ENCODE data around the gene KCNK10. TPM values are rescaled to one million over a fixed set of nuclear protein-coding genes. Genes with fewer than 3 reads are reported as not detected.

KCNK10 gene
- total and polyA plus RNA-seq, 4 donors, result 0.01 TPM; not detected in 3

- 55 to 79% methylated on average over 4 of the region's 4 CpGs for whole genome bisulfite sequencing, 2 donors
- TF ChIP-seq CTCF (IDR thresholded peaks at IDR 0.05; ENCODE audit: control extremely low read depth, extremely low read depth), result no peak
- Histone ChIP-seq H3K27me3 (ENCODE audit: control insufficient read depth in 3 of 3, insufficient read depth in 3 of 3, low read length in 2 of 3) (no peaks in the 10 kb centered on the region), H3K36me3 (ENCODE audit: control insufficient read depth in 4 of 4, insufficient read depth in 4 of 4, low read length in 4 of 4) (no peaks in the 10 kb centered on the region), H3K9me3 (ENCODE audit: control insufficient read depth in 4 of 4, insufficient read depth in 3 of 4, low read length in 3 of 4) (no peaks in the 10 kb centered on the region), H3K9ac (ENCODE audit: insufficient read depth in 1 of 2, low read length in 2 of 2) (no peak overlapping the region), H3K4me3 (no peak overlapping the region), H3K27ac (ENCODE audit: low read depth in 1 of 2, low read length in 1 of 2) (no peak overlapping the region), H3K4me1 (ENCODE audit: control insufficient read depth in 5 of 5, insufficient read depth in 5 of 5, low read length in 5 of 5) (no peaks in the 10 kb centered on the region)
- DNase-seq (no peak), ATAC-seq (ENCODE audit: insufficient read depth, low FRiP score) (no peak)
These were observed 67.3 kb downstream of the KCNK10 start for GRCh38 chr14:88255798-88256197.

- H3K27ac ChIP-seq (ENCODE audit: low read depth in 1 of 2, low read length in 1 of 2), result no peak overlapping the region
- H3K27me3 ChIP-seq (ENCODE audit: control insufficient read depth in 3 of 3, insufficient read depth in 3 of 3, low read length in 2 of 3), result no peaks in the 10 kb centered on the region
- no peak overlapping the region for H3K4me3 ChIP-seq
- H3K4me1 ChIP-seq (ENCODE audit: control insufficient read depth in 5 of 5, insufficient read depth in 5 of 5, low read length in 5 of 5), result no peaks in the 10 kb centered on the region
- DNase-seq (no peak), ATAC-seq (ENCODE audit: insufficient read depth, low FRiP score) (no peak)
- WGBS, 2 donors, result 82 to 95% methylated on average over 1 of the region's 1 CpG
- H3K36me3 ChIP-seq (ENCODE audit: control insufficient read depth in 4 of 4, insufficient read depth in 4 of 4, low read length in 4 of 4), result no peaks in the 10 kb centered on the region
- no peaks in the 10 kb centered on the region for H3K9me3 ChIP-seq (ENCODE audit: control insufficient read depth in 4 of 4, insufficient read depth in 3 of 4, low read length in 3 of 4)
- H3K9ac ChIP-seq (ENCODE audit: insufficient read depth in 1 of 2, low read length in 2 of 2), result no peak overlapping the region
- no peak for TF ChIP-seq CTCF (IDR thresholded peaks at IDR 0.05; ENCODE audit: control extremely low read depth, extremely low read depth)
These were observed 67.9 kb downstream of the KCNK10 start for GRCh38 chr14:88255196-88255595.

- no peak overlapping the region for H3K4me3 ChIP-seq
- no peak overlapping the region for H3K9ac ChIP-seq (ENCODE audit: insufficient read depth in 1 of 2, low read length in 2 of 2)
- H3K27ac ChIP-seq (ENCODE audit: low read depth in 1 of 2, low read length in 1 of 2), result no peak overlapping the region
- H3K9me3 ChIP-seq (ENCODE audit: control insufficient read depth in 4 of 4, insufficient read depth in 3 of 4, low read length in 3 of 4), result no peaks in the 10 kb centered on the region
- no peak for TF ChIP-seq CTCF (IDR thresholded peaks at IDR 0.05; ENCODE audit: control extremely low read depth, extremely low read depth)
- no peaks in the 10 kb centered on the region for H3K27me3 ChIP-seq (ENCODE audit: control insufficient read depth in 3 of 3, insufficient read depth in 3 of 3, low read length in 2 of 3)
- H3K36me3 ChIP-seq (ENCODE audit: control insufficient read depth in 4 of 4, insufficient read depth in 4 of 4, low read length in 4 of 4), result no peaks in the 10 kb centered on the region
- no peaks in the 10 kb centered on the region for H3K4me1 ChIP-seq (ENCODE audit: control insufficient read depth in 5 of 5, insufficient read depth in 5 of 5, low read length in 5 of 5)
- ATAC-seq (ENCODE audit: insufficient read depth, low FRiP score), result no peak
- 81 to 87% methylated on average over 3 of the region's 3 CpGs for whole genome bisulfite sequencing, 2 donors
- no peak for DNase-seq
These were observed 70.6 kb downstream of the KCNK10 start for GRCh38 chr14:88252498-88252897.

- H3K27ac ChIP-seq (ENCODE audit: low read depth in 1 of 2, low read length in 1 of 2), result no peak overlapping the region
- ATAC-seq (ENCODE audit: insufficient read depth, low FRiP score) (no peak), DNase-seq (no peak)
- H3K27me3 ChIP-seq (ENCODE audit: control insufficient read depth in 3 of 3, insufficient read depth in 3 of 3, low read length in 2 of 3), result no peaks in the 10 kb centered on the region
- no peaks in the 10 kb centered on the region for H3K9me3 ChIP-seq (ENCODE audit: control insufficient read depth in 4 of 4, insufficient read depth in 3 of 4, low read length in 3 of 4)
- no peaks in the 10 kb centered on the region for H3K36me3 ChIP-seq (ENCODE audit: control insufficient read depth in 4 of 4, insufficient read depth in 4 of 4, low read length in 4 of 4)
- no peak overlapping the region for H3K4me3 ChIP-seq
- no peak overlapping the region for H3K9ac ChIP-seq (ENCODE audit: insufficient read depth in 1 of 2, low read length in 2 of 2)
- no peaks in the 10 kb centered on the region for H3K4me1 ChIP-seq (ENCODE audit: control insufficient read depth in 5 of 5, insufficient read depth in 5 of 5, low read length in 5 of 5)
- no peak for TF ChIP-seq CTCF (IDR thresholded peaks at IDR 0.05; ENCODE audit: control extremely low read depth, extremely low read depth)
- 70 to 85% methylated on average over 1 of the region's 1 CpG for WGBS, 2 donors
These were observed 71.4 kb downstream of the KCNK10 start for GRCh38 chr14:88251650-88252049.
